Astrocyte (in vitro differentiated cells and primary cell): ENCODE data around the gene SPATA31D4.

Experiments used
- CTCF ChIP-seq: IDR thresholded peaks from 2 replicates; pipeline ENCODE4 v1.5.1; 2011; ENCODE audit warnings: low read depth, mild to moderate bottlenecking, inconsistent platforms, low read length, moderate library complexity; ENCODE audit not compliant: insufficient read depth
- EZH2 ChIP-seq: IDR thresholded peaks from 2 replicates; pipeline ENCODE4 v1.6.1; 2012; ENCODE audit warnings: mild to moderate bottlenecking, low read length, inconsistent platforms; ENCODE audit not compliant: insufficient read depth

DNA sequence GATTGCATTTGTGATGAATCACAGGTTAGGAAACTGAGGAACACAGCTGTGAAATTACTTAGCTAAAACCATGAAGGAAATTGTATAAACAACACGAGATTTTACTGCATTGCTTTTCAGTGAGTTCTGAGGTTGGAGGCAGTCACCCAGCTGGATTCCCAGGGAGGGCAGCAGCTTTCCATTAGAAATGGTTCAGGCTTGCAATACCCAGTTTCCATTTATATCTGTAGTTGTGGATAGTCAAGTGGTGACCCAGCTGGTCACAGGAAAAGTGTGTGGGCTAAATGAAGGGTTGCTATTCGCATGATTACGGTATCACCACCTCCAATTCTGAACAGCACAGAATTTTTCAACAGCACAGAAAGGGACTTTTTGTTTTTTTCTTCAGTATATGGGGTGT, 34.3 kb upstream of the SPATA31D4 start:
- TF ChIP-seq EZH2 (no peak), CTCF (no peak)
